Psoas muscle (tissue), 8 donors: ENCODE results near the gene TMC4. TPM values are rescaled to one million over a fixed set of nuclear protein-coding genes. Genes with fewer than 3 reads are reported as not detected.
"Not testable (repeated sequence)": the region's sequence is repeated elsewhere in the genome, so short reads cannot be mapped to it uniquely, and the experiment has no call there.

ENCODE experiments used
- ATAC-seq, 4 donors: fragments of 200-7000 bp; cut with Tn5 transposase; one replicate each; pipeline ENCODE4 v1.9.1; 2020; ENCODE audit warnings: moderate library complexity in 3 of 4, mild to moderate bottlenecking in 2 of 4
- DNase-seq, 2 donors: peaks; one replicate each; pipeline ENCODE4 v3.0.0-alpha.2; 2020
- H3K27ac ChIP-seq: fragments of 200-600 bp; one replicate; pipeline ENCODE4 v1.8.0; 2022
- H3K27me3 ChIP-seq, 3 donors: fragments of 200-600 bp in 1 of 3; one replicate each; pipeline versions ENCODE4 v1.6.1 to v1.8.0; 2013 to 2022; ENCODE audit warnings: low read length in 2 of 3, mild to moderate bottlenecking in 2 of 3, moderate library complexity in 1 of 3; ENCODE audit not compliant: insufficient read depth in 3 of 3
- H3K36me3 ChIP-seq, 2 donors: fragments of 200-600 bp in 1 of 2; one replicate each; pipeline versions ENCODE4 v1.6.1 to v1.8.0; 2013 to 2022; ENCODE audit warnings: low read depth in 1 of 2, mild to moderate bottlenecking in 1 of 2, moderate library complexity in 1 of 2; ENCODE audit not compliant: insufficient read depth in 1 of 2
- H3K4me1 ChIP-seq: fragments of 200-600 bp; one replicate; pipeline ENCODE4 v1.8.0; 2022
- H3K4me3 ChIP-seq: fragments of 200-600 bp; one replicate; pipeline ENCODE4 v1.8.0; 2022; ENCODE audit warnings: mild to moderate bottlenecking
- H3K9me3 ChIP-seq: fragments of 200-600 bp; one replicate; pipeline ENCODE4 v1.8.0; 2022
- CTCF ChIP-seq: fragments of 200-600 bp; IDR thresholded peaks from one replicate; pipeline ENCODE4 v1.8.0; 2022; ENCODE audit warnings: antibody characterized with exemption
- WGBS, 3 donors: extraction: QIAGEN DNeasy Blood & Tissue Kit; methylation state at CpG; one replicate each; pipeline versions ENCODE4 v1.1.6 to v1.1.7; 2013; 5-methylcytosine and 5-hydroxymethylcytosine counted together
- intact Hi-C, 2 donors: fragments of 100-400 bp; cut with DNase I; formaldehyde crosslinking; loops; one replicate each; pipeline versions ENCODE4 v1.11.0 to v1.14.2; 2022
- polyA plus RNA-seq, 3 donors: library from polyadenylated mRNA; stranded (reverse); fragments of 200-250 nt; gene quantifications; one replicate each; pipeline ENCODE4 v1.2.3, GENCODE V29; 2013
- total RNA-seq, 4 donors: library from RNA; stranded (reverse); fragmentation: NEBNext Ultra II Directional in 2 of 4; extraction: Animal tissue kit (Norgen Biotek cat#: 25700) in 2 of 4; gene quantifications; one replicate each; pipeline versions ENCODE4 v1.2.1 to v1.2.4, GENCODE V29; 2021 to 2023
- donor health status: healthy with polysubstance abuse.
- donor health status: DM: no; HTN: no; CAD: no; lungs with moderate emphysema.
- donor health status: Bipolar disorder and iron deficiency.
- donor health status: healthy.
- donor health status: DM: yes; HTN: yes; CAD: no.
- donor health status: DM: no; HTN: no; CAD: no.
- donor health status: DM: no; HTN: no; CAD: no.
- donor health status: DM: yes; HTN: yes; CAD: no.

Gene TMC4
- total and polyA plus RNA-seq, 7 donors = 0.55 to 2.5 (median 0.70) TPM; not detected in 1

GRCh38 chr19:54186934-54187381 is 14.0 kb upstream of the TMC4 start:
- peak; percentile 29 to 50 for DNase-seq
- intact Hi-C loops = loop anchor here in 1 of 2 donors (5.0 kb wide), 1 partner anchor 665 kb away; no protein-coding TSS in a partner anchor
- no peak for TF ChIP-seq CTCF
- no peak for ATAC-seq
- peaks cover 0 to 8% of the 10 kb centered on the region in 2 donors for H3K36me3 ChIP-seq
- no peak overlapping the region for H3K4me3 ChIP-seq
- 90 to 96% (median 93%) methylated on average over 11 of the region's 11 CpGs for WGBS, 3 donors
- H3K27me3 ChIP-seq = no peaks in the 10 kb centered on the region
- H3K27ac ChIP-seq = no peak overlapping the region
- no peaks in the 10 kb centered on the region for H3K9me3 ChIP-seq
- H3K4me1 ChIP-seq = peaks cover 12% of the 10 kb centered on the region

- Histone ChIP-seq H3K36me3 (peaks cover 0 to 5% of the 10 kb centered on the region in 2 donors), H3K4me1 (peaks cover 8% of the 10 kb centered on the region), H3K27me3 (no peaks in the 10 kb centered on the region), H3K4me3 (no peak overlapping the region), H3K27ac (no peak overlapping the region), H3K9me3 (no peaks in the 10 kb centered on the region)
- intact Hi-C loops = loop anchor here in 1 of 2 donors (5.0 kb wide), 1 partner anchor 664 kb away; no protein-coding TSS in a partner anchor
- 81 to 87% (median 83%) methylated on average over 8 of the region's 8 CpGs for WGBS, 3 donors
- ATAC-seq (no peak), DNase-seq (peak in 1 of 2 donors; percentile 23)
- no peak for TF ChIP-seq CTCF
Observed at GRCh38 chr19:54186351-54186750, 13.4 kb upstream of the TMC4 start.

GRCh38 chr19:54183431-54183830 is 10.5 kb upstream of the TMC4 start:
- Histone ChIP-seq H3K4me1 (peaks cover 4% of the 10 kb centered on the region), H3K27me3 (no peaks in the 10 kb centered on the region), H3K9me3 (no peaks in the 10 kb centered on the region), H3K27ac (no peak overlapping the region), H3K4me3 (no peak overlapping the region), H3K36me3 (peaks cover 0 to 12% of the 10 kb centered on the region in 2 donors)
- TF ChIP-seq CTCF = no peak
- DNase-seq (peak in 1 of 2 donors; percentile 44), ATAC-seq (no peak)
- intact Hi-C loops = no loop called here
- WGBS, 3 donors = 87 to 92% (median 88%) methylated on average over 10 to 11 of the region's 11 CpGs

- ATAC-seq, H3K4me1 ChIP-seq, H3K27me3 ChIP-seq, H3K27ac ChIP-seq, H3K36me3 ChIP-seq, DNase-seq, H3K4me3 ChIP-seq, intact Hi-C loops, H3K9me3 ChIP-seq: not testable (repeated sequence)
- WGBS, 3 donors = 88 to 98% (median 96%) methylated on average over 3 of the region's 3 CpGs
Observed at GRCh38 chr19:54181894-54182293, 8.9 kb upstream of the TMC4 start.

- DNase-seq (no peak), ATAC-seq (no peak)
- no peak for TF ChIP-seq CTCF
- intact Hi-C loops = no loop called here
- no peak overlapping the region for H3K4me3 ChIP-seq
- no peaks in the 10 kb centered on the region for H3K9me3 ChIP-seq
- WGBS, 3 donors = 95 to 96% (median 95%) methylated on average over 36 to 37 of the region's 37 CpGs
- no peaks in the 10 kb centered on the region for H3K27me3 ChIP-seq
- H3K36me3 ChIP-seq = peaks cover 0 to 7% of the 10 kb centered on the region in 2 donors
- H3K4me1 ChIP-seq = no peaks in the 10 kb centered on the region
- no peak overlapping the region for H3K27ac ChIP-seq
Observed at GRCh38 chr19:54180691-54181091, 7.7 kb upstream of the TMC4 start.
